GM18526 (cell line): ENCODE data around the gene PTRH1.

Experiments used
- POLR2A ChIP-seq: IDR thresholded peaks from 3 replicates; pipeline ENCODE4 v1.6.1; 2011; ENCODE audit not compliant: insufficient read length; ENCODE audit errors: extremely low read depth

PTRH1 gene

GRCh38 chr9:127712867-127713266, 2.6 kb downstream of the PTRH1 start:
- TF ChIP-seq POLR2A = no peak

GRCh38 chr9:127712371-127712770, 3.1 kb downstream of the PTRH1 start:
- TF ChIP-seq POLR2A = no peak

GRCh38 chr9:127711831-127712274, 3.6 kb downstream of the PTRH1 start:
- no peak for TF ChIP-seq POLR2A

- no peak for TF ChIP-seq POLR2A
These were observed 4.2 kb downstream of the PTRH1 start for GRCh38 chr9:127711226-127711701.

- no peak for TF ChIP-seq POLR2A
These were observed 5.2 kb downstream of the PTRH1 start for GRCh38 chr9:127710204-127710783.

- no peak for TF ChIP-seq POLR2A
These were observed 6.4 kb downstream of the PTRH1 start for GRCh38 chr9:127708952-127709587.

- no peak for TF ChIP-seq POLR2A
These were observed 7.7 kb downstream of the PTRH1 start for GRCh38 chr9:127707766-127708165.

GRCh38 chr9:127706836-127707241, 8.6 kb downstream of the PTRH1 start, which contains the start of gene CFAP157:
CFAP157 (plus strand) TSS chr9:127706988; CDS start chr9:127707032, 44 bp downstream.
- TF ChIP-seq POLR2A = no peak

GRCh38 chr9:127705577-127706379, 9.7 kb downstream of the PTRH1 start:
- TF ChIP-seq POLR2A = no peak

- TF ChIP-seq POLR2A = no peak
These were observed 12.0 kb downstream of the PTRH1 start for GRCh38 chr9:127703289-127703946.

- TF ChIP-seq POLR2A = no peak
These were observed 14.7 kb downstream of the PTRH1 start for GRCh38 chr9:127700594-127701255.

GRCh38 chr9:127700140-127700539, 15.3 kb downstream of the PTRH1 start:
- no peak for TF ChIP-seq POLR2A

GRCh38 chr9:127698985-127699670, 16.3 kb downstream of the PTRH1 start:
- TF ChIP-seq POLR2A = peak; percentile 48

- TF ChIP-seq POLR2A = no peak
These were observed 17.1 kb downstream of the PTRH1 start for GRCh38 chr9:127698386-127698785.
